CD4-positive, alpha-beta T cell (primary cell): ENCODE data around the gene WDCP. TPM values are rescaled to one million over a fixed set of nuclear protein-coding genes. Genes with fewer than 3 reads are reported as not detected.

Experiments used
- ATAC-seq: fragments of 200-7000 bp; cut with Tn5 transposase; one replicate; pipeline ENCODE4 v1.10.0; 2022; ENCODE audit warnings: mild to moderate bottlenecking; ENCODE audit not compliant: poor library complexity
- CTCF ChIA-PET: fragments of 350-600 bp; sonication (Branson Sonifier 250); formaldehyde crosslinking; loops from one replicate; lab custom pipeline; 2021; ENCODE audit warnings: antibody characterized with exemption, inconsistent platforms; lab: Charles Lee
- POLR2A ChIA-PET: fragments of 350-600 bp; sonication (Branson Sonifier 250); formaldehyde crosslinking; loops from one replicate; lab custom pipeline; 2021; ENCODE audit warnings: antibody characterized with exemption, inconsistent platforms; lab: Charles Lee
- DNase-seq, 14 experiments: peaks; one replicate each; pipeline ENCODE4 v3.0.0-alpha.2; 2013 to 2020; ENCODE audit warnings: mixed read lengths in 2 of 14
- H3K27ac ChIP-seq, 2 donors: one replicate each; pipeline versions ENCODE4 v1.5.1 to v1.7.0; 2013; ENCODE audit warnings: low read length in 2 of 2, low read depth in 1 of 2, mild to moderate bottlenecking in 1 of 2
- H3K27me3 ChIP-seq, 2 experiments: 1 replicate in 1 of 2; 2 replicates in 1 of 2; pipeline versions ENCODE4 v1.6.1 to v1.7.0; 2013; ENCODE audit warnings: low read length in 2 of 2, control low read depth in 1 of 2, mild to moderate bottlenecking in 1 of 2, moderate library complexity in 1 of 2; ENCODE audit not compliant: insufficient read depth in 2 of 2, control insufficient read depth in 1 of 2
- H3K36me3 ChIP-seq: one replicate; pipeline ENCODE4 v1.6.1; 2013; ENCODE audit warnings: low read length, control low read depth; ENCODE audit not compliant: insufficient read depth
- H3K4me1 ChIP-seq: one replicate; pipeline ENCODE4 v1.6.1; 2013; ENCODE audit warnings: low read length, control low read depth; ENCODE audit not compliant: insufficient read depth
- H3K4me3 ChIP-seq: one replicate; pipeline ENCODE4 v1.5.1; 2013; ENCODE audit warnings: mild to moderate bottlenecking, low read length, moderate library complexity
- H3K9me3 ChIP-seq, 2 experiments: 1 replicate in 1 of 2; 2 replicates in 1 of 2; pipeline versions ENCODE4 v1.6.1 to v1.7.0; 2013; ENCODE audit warnings: low read length in 2 of 2, mild to moderate bottlenecking in 2 of 2, control low read depth in 1 of 2, moderate library complexity in 1 of 2; ENCODE audit not compliant: control insufficient read depth in 1 of 2, insufficient read depth in 1 of 2
- H3K27ac Mint-ChIP-seq: one replicate; pipeline ENCODE4 v1.8.0; 2020; ENCODE audit warnings: mixed read lengths
- H3K27me3 Mint-ChIP-seq: one replicate; pipeline ENCODE4 v1.8.0; 2021; ENCODE audit warnings: mixed read lengths
- H3K36me3 Mint-ChIP-seq: one replicate; pipeline ENCODE4 v1.8.0; 2021; ENCODE audit warnings: low read depth, mixed read lengths
- H3K4me1 Mint-ChIP-seq: one replicate; pipeline ENCODE4 v1.8.0; 2021; ENCODE audit warnings: low read depth, mixed read lengths
- H3K4me3 Mint-ChIP-seq: one replicate; pipeline ENCODE4 v1.8.0; 2020; ENCODE audit warnings: mild to moderate bottlenecking, mixed read lengths
- H3K9me3 Mint-ChIP-seq: one replicate; pipeline ENCODE4 v1.8.0; 2020; ENCODE audit warnings: mixed read lengths
- intact Hi-C, 2 experiments: fragments of 100-400 bp; cut with DNase I in 1 of 2; cut with micrococcal nuclease in 1 of 2; formaldehyde crosslinking; loops; one replicate each; pipeline versions ENCODE4 v1.15.1 to v1.9.0; 2023 to 2025; cut with DNase I, micrococcal nuclease
- total RNA-seq, 174 experiments: library from RNA in 2 of 174; stranded (reverse) in 2 of 174; gene quantifications; one replicate each; pipeline ENCODE4 v1.2.3 and lab custom pipeline; 2021 to 2026
- TF ChIP-seq, protein P1 (sequence below): fragments of 200-600 bp; IDR thresholded peaks from one replicate; pipeline ENCODE4 v1.8.0; 2022; ENCODE audit warnings: antibody characterized with exemption, mild to moderate bottlenecking

WDCP gene
- total RNA-seq, 2 experiments from 2014 or later, result 1.4 to 2.0 TPM

DNA sequence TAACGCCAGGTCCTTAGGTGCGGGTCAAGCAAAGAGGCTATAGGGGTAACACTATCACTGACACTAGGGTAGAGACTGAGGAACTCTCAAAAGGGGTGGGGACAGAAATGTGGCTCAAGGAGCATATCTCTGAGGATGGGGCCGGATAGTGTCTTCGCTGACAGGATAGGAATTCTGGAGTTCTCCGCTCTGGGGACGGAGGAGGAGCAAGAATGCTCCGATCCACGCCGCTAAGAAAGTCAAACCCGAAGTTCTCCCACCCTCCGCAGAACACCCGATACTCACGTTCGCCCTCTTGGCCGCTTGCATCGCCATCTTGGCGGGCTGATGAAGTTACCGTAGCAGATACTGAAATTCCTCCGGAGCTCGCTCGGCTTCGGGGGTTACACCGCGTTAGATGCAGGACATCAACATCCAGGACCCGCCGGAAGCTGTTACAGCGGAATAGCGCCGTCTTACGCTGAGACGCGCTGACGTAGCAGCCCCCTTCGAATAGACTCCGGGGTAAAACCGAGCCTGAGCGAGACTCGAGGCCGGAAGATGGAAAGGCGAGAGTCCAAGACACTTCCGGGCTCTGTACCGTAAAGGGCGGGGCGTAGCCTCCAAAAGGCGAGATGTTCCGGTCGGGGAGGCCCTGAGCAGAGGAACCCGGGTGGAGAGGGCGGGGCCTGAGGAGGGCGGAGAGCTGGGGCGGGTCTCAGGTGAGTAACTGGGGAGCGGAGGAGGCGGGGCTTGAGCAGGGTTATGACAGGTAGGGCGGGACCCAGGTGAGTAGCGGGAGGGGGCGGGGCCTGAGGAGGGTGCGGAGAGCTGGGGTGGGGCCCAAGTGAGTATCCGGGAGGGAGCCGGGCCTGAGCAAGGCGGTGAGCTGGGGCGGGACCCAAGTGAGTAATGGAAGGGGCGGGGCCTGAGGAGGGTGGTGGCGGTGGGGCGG lies 29.0 kb upstream of the WDCP start, which contains the start of gene SF3B6:
TSS of gene SF3B6 (minus strand) at position 412 of the 934 bp plus-strand sequence. CDS start at position 315, 97 bp downstream.
- H3K36me3 ChIP-seq, result peaks cover 31% of the 10 kb centered on the region
- H3K36me3 Mint-ChIP-seq, result peaks cover 46% of the 10 kb centered on the region
- H3K9me3 Mint-ChIP-seq, result no peaks in the 10 kb centered on the region
- peak within 1 kb of the TSS; percentile 97 for H3K4me3 Mint-ChIP-seq
- TF ChIP-seq, protein P1, sequence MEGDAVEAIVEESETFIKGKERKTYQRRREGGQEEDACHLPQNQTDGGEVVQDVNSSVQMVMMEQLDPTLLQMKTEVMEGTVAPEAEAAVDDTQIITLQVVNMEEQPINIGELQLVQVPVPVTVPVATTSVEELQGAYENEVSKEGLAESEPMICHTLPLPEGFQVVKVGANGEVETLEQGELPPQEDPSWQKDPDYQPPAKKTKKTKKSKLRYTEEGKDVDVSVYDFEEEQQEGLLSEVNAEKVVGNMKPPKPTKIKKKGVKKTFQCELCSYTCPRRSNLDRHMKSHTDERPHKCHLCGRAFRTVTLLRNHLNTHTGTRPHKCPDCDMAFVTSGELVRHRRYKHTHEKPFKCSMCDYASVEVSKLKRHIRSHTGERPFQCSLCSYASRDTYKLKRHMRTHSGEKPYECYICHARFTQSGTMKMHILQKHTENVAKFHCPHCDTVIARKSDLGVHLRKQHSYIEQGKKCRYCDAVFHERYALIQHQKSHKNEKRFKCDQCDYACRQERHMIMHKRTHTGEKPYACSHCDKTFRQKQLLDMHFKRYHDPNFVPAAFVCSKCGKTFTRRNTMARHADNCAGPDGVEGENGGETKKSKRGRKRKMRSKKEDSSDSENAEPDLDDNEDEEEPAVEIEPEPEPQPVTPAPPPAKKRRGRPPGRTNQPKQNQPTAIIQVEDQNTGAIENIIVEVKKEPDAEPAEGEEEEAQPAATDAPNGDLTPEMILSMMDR, result no peak
- peak within 1 kb of the TSS; percentile 93 for H3K4me3 ChIP-seq
- CTCF ChIA-PET, result interaction anchor here (0.9 to 2.2 kb wide), 7 partner anchors 9 to 252 kb away, joined by 3 to 23 read pairs (median 3); partner anchors contain the start of genes ATAD2B, TP53I3 and WDCP
- no peaks in the 10 kb centered on the region for H3K27me3 ChIP-seq
- intact Hi-C loops, result loop anchor here (1.0 to 10.0 kb wide), 8 partner anchors 29 to 1959 kb away; partner anchors contain the start of genes ATAD2B (in 2 of the 2), CENPO (in 1 of the 2), ITSN2 (in 1 of the 2) and NCOA1 (in 1 of the 2)
- H3K27ac Mint-ChIP-seq, result peak within 1 kb of the TSS; percentile 98
- no peaks in the 10 kb centered on the region for H3K27me3 Mint-ChIP-seq
- H3K4me1 ChIP-seq, result peaks cover 27% of the 10 kb centered on the region
- peak within 1 kb of the TSS; percentile 86 to 95 for H3K27ac ChIP-seq
- peak; percentile 98 to 100 (median 100) for DNase-seq
- peak; percentile 81 for ATAC-seq
- POLR2A ChIA-PET, result interaction anchor here (0.6 to 2.8 kb wide), 19 partner anchors 8 to 1802 kb away, joined by 3 to 132 read pairs (median 4); partner anchors contain the start of genes ASXL2, ATAD2B, CENPO and FKBP1B
- no peaks in the 10 kb centered on the region for H3K9me3 ChIP-seq
- H3K4me1 Mint-ChIP-seq, result peaks cover 41% of the 10 kb centered on the region

DNA sequence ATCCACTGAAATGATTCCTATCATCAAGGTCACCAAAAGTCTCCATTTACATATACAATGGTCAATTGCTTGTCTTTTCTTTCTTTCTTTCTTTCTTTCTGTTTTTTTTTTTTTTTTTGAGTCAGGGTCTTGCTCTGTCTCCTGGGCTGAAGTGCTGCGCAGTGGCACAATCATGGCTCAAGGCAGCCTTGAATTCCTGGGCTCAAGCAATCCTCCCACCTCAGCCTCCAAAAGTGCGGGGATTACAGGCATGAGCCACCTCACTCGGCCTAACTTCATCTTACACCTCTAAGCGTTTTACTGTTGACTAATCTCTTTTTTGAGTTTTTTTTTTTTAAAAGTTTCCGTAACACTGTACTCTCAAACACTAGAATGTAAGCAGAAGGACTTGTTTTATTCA lies 28.1 kb upstream of the WDCP start:
- H3K36me3 Mint-ChIP-seq, result peaks cover 50% of the 10 kb centered on the region
- Histone ChIP-seq H3K36me3 (peaks cover 26% of the 10 kb centered on the region), H3K4me1 (peaks cover 27% of the 10 kb centered on the region), H3K4me3 (peak overlapping the region; percentile 93), H3K27me3 (no peaks in the 10 kb centered on the region), H3K27ac (peak overlapping the region; percentile 86 to 95), H3K9me3 (no peaks in the 10 kb centered on the region)
- H3K9me3 Mint-ChIP-seq, result no peaks in the 10 kb centered on the region
- POLR2A ChIA-PET, result interaction anchor here (0.6 to 2.8 kb wide), 2 partner anchors 28 to 149 kb away, joined by 3 to 132 read pairs; partner anchors contain the start of genes ATAD2B and WDCP
- peaks cover 41% of the 10 kb centered on the region for H3K4me1 Mint-ChIP-seq
- H3K4me3 Mint-ChIP-seq, result peak overlapping the region; percentile 97
- intact Hi-C loops, result loop anchor here in 1 of 2 experiments (5.0 to 10.0 kb wide), 4 partner anchors 287 to 1960 kb away; partner anchors contain the start of genes CENPO, ITSN2, NCOA1 and PTRHD1
- TF ChIP-seq, protein P1, result no peak
- CTCF ChIA-PET, result interaction anchor here (1.3 to 2.2 kb wide), 2 partner anchors 9 to 29 kb away, joined by 3 to 10 read pairs; partner anchors contain the start of gene TP53I3
- H3K27me3 Mint-ChIP-seq, result no peaks in the 10 kb centered on the region
- peak overlapping the region; percentile 98 for H3K27ac Mint-ChIP-seq
- no peak for ATAC-seq
- peak in 1 of 14 experiments; percentile 12 for DNase-seq

GRCh38 chr2:24073816-24074215 lies 26.6 kb upstream of the WDCP start:
- H3K4me1 Mint-ChIP-seq, result peaks cover 41% of the 10 kb centered on the region
- DNase-seq (no peak), ATAC-seq (no peak)
- Histone ChIP-seq H3K36me3 (peaks cover 37% of the 10 kb centered on the region), H3K4me3 (no peak overlapping the region), H3K4me1 (peaks cover 27% of the 10 kb centered on the region), H3K9me3 (no peaks in the 10 kb centered on the region), H3K27me3 (no peaks in the 10 kb centered on the region), H3K27ac (no peak overlapping the region)
- no peaks in the 10 kb centered on the region for H3K27me3 Mint-ChIP-seq
- peak overlapping the region; percentile 46 for H3K4me3 Mint-ChIP-seq
- H3K9me3 Mint-ChIP-seq, result no peaks in the 10 kb centered on the region
- TF ChIP-seq, protein P1, result no peak
- CTCF ChIA-PET, result interaction anchor here (1.4 to 1.6 kb wide), 3 partner anchors 11 to 249 kb away, joined by 3 to 11 read pairs (median 9); partner anchors contain the start of genes ATAD2B and TP53I3
- peaks cover 64% of the 10 kb centered on the region for H3K36me3 Mint-ChIP-seq
- peak overlapping the region; percentile 45 for H3K27ac Mint-ChIP-seq
- POLR2A ChIA-PET, result interaction anchor here (0.8 to 1.0 kb wide), 2 partner anchors 27 to 147 kb away, joined by 3 to 6 read pairs; partner anchors contain the start of genes ATAD2B and WDCP
- intact Hi-C loops, result loop anchor here in 1 of 2 experiments (10.0 kb wide), 2 partner anchors 421 to 1961 kb away; partner anchors contain the start of genes NCOA1 and RAB10
